Measurements from ENCODE around the gene AP1M1. TPM values are rescaled to one million over a fixed set of nuclear protein-coding genes. Genes with fewer than 3 reads are reported as not detected.

Gene AP1M1
- total RNA-seq, 2 donors from 2014 or later: 77.5 to 121 TPM

DNA sequence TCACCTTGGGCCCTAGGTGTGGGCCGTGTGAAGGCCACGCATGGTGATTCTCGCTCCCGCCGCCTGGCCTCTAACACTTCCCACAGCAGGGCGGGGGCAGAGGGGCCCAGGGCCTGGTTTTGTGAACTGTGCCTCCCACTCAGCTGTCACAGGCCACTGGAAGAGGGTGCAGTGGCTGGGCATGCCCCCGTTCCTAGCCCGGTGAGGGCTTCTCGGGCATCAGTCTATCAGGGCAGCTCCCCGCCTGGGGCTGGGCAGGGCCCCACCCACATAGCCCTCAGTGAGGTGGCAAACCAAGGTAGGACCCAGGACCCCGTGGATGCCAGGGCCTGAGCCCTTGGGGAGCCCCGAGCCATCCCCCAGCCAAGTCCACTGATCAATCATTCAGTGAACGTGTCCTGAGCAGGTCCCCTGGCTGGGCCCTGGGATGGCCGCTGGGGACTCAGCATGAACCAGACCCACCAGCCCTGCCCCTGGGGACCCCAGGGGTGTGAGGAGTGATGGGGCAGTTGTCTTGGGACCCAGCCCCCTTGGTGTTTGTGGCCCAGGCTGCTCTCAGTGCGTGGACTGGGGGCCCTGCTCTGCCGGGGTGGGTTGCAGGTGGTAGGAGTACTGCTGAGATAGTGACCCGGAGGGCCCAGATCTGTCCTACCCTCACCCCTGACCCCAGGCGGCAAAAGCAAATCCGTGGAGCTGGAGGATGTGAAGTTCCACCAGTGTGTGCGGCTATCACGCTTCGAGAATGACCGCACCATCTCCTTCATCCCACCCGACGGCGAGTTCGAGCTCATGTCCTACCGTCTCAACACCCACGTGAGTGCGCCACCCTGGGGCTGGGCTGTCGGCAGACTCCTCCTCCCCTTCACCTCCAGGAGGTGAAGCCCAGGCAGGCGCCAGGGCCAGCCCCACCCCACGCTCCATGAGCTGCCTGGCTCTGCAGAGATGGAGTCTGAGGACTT, 29.4 kb downstream of the AP1M1 start:
- H3K36me3 ChIP-seq: peaks cover 87% of the 10 kb centered on the region
- TF ChIP-seq, protein P1, sequence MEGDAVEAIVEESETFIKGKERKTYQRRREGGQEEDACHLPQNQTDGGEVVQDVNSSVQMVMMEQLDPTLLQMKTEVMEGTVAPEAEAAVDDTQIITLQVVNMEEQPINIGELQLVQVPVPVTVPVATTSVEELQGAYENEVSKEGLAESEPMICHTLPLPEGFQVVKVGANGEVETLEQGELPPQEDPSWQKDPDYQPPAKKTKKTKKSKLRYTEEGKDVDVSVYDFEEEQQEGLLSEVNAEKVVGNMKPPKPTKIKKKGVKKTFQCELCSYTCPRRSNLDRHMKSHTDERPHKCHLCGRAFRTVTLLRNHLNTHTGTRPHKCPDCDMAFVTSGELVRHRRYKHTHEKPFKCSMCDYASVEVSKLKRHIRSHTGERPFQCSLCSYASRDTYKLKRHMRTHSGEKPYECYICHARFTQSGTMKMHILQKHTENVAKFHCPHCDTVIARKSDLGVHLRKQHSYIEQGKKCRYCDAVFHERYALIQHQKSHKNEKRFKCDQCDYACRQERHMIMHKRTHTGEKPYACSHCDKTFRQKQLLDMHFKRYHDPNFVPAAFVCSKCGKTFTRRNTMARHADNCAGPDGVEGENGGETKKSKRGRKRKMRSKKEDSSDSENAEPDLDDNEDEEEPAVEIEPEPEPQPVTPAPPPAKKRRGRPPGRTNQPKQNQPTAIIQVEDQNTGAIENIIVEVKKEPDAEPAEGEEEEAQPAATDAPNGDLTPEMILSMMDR (IDR thresholded peaks at IDR 0.05): no peak
- no peak overlapping the region for H3K27ac ChIP-seq
- H3K27me3 ChIP-seq (replicated peaks; ENCODE audit: insufficient read depth): no peaks in the 10 kb centered on the region
- no peaks in the 10 kb centered on the region for H3K4me1 ChIP-seq (ENCODE audit: control insufficient read depth in 1 of 2, low read depth in 2 of 2)
- no peaks in the 10 kb centered on the region for H3K9me3 ChIP-seq
- H3K4me3 ChIP-seq: no peak overlapping the region
- DNase-seq (ENCODE audit: low spot score): no peak
- ATAC-seq (ENCODE audit: insufficient number of reproducible peaks, low FRiP score, low read depth): no peak

DNA sequence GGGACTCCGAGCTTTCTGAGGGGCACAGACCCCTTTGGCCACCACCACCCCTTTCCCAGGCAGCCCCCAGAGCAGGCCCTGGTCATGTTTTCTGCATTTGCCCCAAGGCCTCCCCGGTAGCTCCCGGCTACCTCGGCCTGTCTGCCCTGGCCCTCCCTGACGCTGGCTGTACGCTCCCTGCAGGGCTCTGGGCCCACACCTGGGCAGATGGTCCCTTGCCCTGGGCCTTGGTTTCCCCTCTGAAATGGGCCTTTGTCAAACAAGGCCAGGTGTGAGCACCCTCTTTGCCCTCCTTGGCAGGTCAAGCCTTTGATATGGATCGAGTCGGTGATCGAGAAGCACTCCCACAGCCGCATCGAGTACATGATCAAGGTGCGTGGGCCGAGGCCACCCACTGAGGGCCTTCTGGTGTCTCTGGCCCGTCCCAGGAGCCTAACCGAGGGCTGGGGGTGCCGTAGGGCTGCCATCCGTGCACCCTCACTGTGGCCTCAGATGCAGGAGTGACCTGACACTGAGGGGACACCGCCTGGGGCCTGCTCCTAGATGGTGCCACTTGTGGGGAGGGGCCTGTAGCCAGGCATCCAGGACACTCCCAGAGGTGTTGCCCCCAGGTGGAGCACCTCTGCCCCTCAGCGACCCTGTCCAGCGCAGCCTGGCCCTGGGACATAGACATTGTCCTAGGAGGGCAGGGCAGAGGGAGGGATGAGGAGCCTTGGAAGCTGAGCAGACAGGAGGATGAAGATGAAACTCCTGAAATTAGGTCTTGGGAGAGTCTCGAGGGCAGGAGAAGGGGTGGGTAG, 30.3 kb downstream of the AP1M1 start:
- Histone ChIP-seq H3K36me3 (peaks cover 86% of the 10 kb centered on the region), H3K4me1 (ENCODE audit: control insufficient read depth in 1 of 2, low read depth in 2 of 2) (no peaks in the 10 kb centered on the region), H3K4me3 (no peak overlapping the region), H3K9me3 (no peaks in the 10 kb centered on the region), H3K27me3 (replicated peaks; ENCODE audit: insufficient read depth) (no peaks in the 10 kb centered on the region), H3K27ac (no peak overlapping the region)
- TF ChIP-seq, protein P1 (IDR thresholded peaks at IDR 0.05): no peak
- DNase-seq (ENCODE audit: low spot score) (no peak), ATAC-seq (ENCODE audit: insufficient number of reproducible peaks, low FRiP score, low read depth) (no peak)

DNA sequence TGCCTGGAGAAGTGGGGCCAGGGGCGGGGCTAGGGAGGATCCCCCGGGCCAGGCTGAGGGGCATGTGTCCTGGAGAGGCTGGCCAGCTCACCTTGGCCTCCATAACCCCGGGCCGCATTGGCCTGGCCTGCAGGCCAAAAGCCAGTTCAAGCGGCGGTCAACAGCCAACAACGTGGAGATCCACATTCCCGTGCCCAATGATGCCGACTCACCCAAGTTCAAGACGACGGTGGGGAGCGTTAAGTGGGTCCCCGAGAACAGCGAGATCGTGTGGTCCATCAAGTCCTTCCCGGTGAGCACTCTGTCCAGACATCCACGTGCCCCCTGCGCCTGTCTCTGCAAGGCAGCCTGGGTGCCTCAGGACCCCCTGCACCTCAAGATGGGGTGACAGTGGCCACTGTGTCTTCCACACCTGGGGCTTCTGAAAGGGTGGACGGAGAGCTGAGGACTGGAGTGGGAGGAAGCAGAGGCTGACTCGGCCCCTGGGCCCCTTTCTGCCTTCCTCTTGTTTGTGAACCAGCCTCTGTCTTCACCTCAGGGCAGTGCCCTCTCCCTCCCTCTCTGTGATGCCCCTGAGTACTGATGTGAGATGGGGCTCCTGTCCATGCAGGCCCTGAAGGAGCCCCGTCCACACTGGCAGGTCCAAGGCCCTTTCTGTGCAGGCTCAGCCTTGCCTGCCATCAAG, 31.1 kb downstream of the AP1M1 start:
- Histone ChIP-seq H3K4me3 (no peak overlapping the region), H3K27me3 (replicated peaks; ENCODE audit: insufficient read depth) (no peaks in the 10 kb centered on the region), H3K9me3 (no peaks in the 10 kb centered on the region), H3K4me1 (ENCODE audit: control insufficient read depth in 1 of 2, low read depth in 2 of 2) (no peaks in the 10 kb centered on the region), H3K36me3 (peaks cover 89% of the 10 kb centered on the region), H3K27ac (no peak overlapping the region)
- TF ChIP-seq, protein P1 (IDR thresholded peaks at IDR 0.05): no peak
- DNase-seq (ENCODE audit: low spot score): no peak
- no peak for ATAC-seq (ENCODE audit: insufficient number of reproducible peaks, low FRiP score, low read depth)

DNA sequence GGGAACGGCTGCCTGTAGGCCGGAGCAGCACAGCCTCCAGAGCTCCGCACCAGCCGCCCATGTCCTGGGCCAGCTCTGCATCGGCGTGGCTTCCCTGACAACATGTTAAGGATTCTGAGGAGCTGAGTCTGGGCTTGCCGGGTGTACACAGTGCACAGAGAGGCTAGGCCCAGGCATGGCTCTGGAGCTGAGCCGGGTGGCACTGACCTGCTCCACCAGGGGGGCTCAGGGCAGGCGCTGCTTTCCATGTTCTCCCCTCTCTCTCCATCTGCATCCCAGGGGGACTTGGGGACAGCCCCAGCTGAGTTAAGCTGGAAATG, 31.6 kb downstream of the AP1M1 start:
- ATAC-seq (ENCODE audit: insufficient number of reproducible peaks, low FRiP score, low read depth) (no peak), DNase-seq (ENCODE audit: low spot score) (no peak)
- Histone ChIP-seq H3K36me3 (peaks cover 88% of the 10 kb centered on the region), H3K4me3 (no peak overlapping the region), H3K27ac (no peak overlapping the region), H3K27me3 (replicated peaks; ENCODE audit: insufficient read depth) (no peaks in the 10 kb centered on the region), H3K4me1 (ENCODE audit: control insufficient read depth in 1 of 2, low read depth in 2 of 2) (no peaks in the 10 kb centered on the region), H3K9me3 (no peaks in the 10 kb centered on the region)
- TF ChIP-seq, protein P1 (IDR thresholded peaks at IDR 0.05): no peak

DNA sequence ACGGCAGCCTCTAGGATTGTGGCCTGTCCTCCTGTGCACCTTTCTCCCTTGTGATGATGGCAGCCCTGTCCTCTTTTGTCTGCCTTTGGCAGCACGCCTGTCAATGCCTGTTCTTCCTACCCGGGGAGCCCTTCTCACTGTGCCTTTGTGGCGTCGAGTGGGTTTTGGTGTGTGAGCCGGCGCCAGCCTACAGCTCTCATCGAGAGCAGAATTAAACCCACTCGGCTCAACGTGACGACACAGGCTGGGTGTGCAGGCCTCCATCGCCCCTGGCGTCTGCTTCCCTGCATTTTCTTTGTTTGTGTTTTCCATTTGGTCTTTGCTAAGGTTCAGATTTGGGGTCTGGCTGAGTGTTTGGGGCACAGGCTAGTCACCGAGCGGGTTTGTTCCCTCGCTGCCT, 34.4 kb downstream of the AP1M1 start:
- DNase-seq (ENCODE audit: low spot score): no peak
- no peak for ATAC-seq (ENCODE audit: insufficient number of reproducible peaks, low FRiP score, low read depth)
- Histone ChIP-seq H3K9me3 (no peaks in the 10 kb centered on the region), H3K27me3 (replicated peaks; ENCODE audit: insufficient read depth) (no peaks in the 10 kb centered on the region), H3K27ac (no peak overlapping the region), H3K4me1 (ENCODE audit: control insufficient read depth in 1 of 2, low read depth in 2 of 2) (no peaks in the 10 kb centered on the region), H3K36me3 (peaks cover 82% of the 10 kb centered on the region), H3K4me3 (no peak overlapping the region)
- TF ChIP-seq, protein P1 (IDR thresholded peaks at IDR 0.05): no peak

Data from thoracic aorta (tissue), 2 donors.